ENCODE measurements around the gene CATSPERZ. TPM values are rescaled to one million over a fixed set of nuclear protein-coding genes. Genes with fewer than 3 reads are reported as not detected.

Gene CATSPERZ
- total RNA-seq, 1 donor: not detected

- peak within 1 kb of the TSS; percentile 89 for H2AFZ ChIP-seq (ENCODE audit: low read length)
- H3K4me1 ChIP-seq (ENCODE audit: insufficient read depth, low read length): peaks cover 15% of the 10 kb centered on the region
- no peaks in the 10 kb centered on the region for H3K36me3 ChIP-seq (ENCODE audit: insufficient read depth, low read length)
- H4K20me1 ChIP-seq (ENCODE audit: insufficient read depth, low read length): peaks cover 4% of the 10 kb centered on the region
- H3K27ac ChIP-seq (ENCODE audit: low read depth, low read length): peak within 1 kb of the TSS; percentile 72
- H3K4me2 ChIP-seq (ENCODE audit: insufficient read depth, low read length): peak within 1 kb of the TSS; percentile 92
- peak within 1 kb of the TSS; percentile 82 for H3K4me3 ChIP-seq (ENCODE audit: insufficient read depth, low read length)
- H3K79me2 ChIP-seq (ENCODE audit: insufficient read depth, low read length): peaks cover 13% of the 10 kb centered on the region
- DNase-seq (ENCODE audit: insufficient read length, low spot score, missing footprints): peak; percentile 100
- no peaks in the 10 kb centered on the region for H3K9me3 ChIP-seq (ENCODE audit: low read depth, low read length)
- TF ChIP-seq, protein P1, sequence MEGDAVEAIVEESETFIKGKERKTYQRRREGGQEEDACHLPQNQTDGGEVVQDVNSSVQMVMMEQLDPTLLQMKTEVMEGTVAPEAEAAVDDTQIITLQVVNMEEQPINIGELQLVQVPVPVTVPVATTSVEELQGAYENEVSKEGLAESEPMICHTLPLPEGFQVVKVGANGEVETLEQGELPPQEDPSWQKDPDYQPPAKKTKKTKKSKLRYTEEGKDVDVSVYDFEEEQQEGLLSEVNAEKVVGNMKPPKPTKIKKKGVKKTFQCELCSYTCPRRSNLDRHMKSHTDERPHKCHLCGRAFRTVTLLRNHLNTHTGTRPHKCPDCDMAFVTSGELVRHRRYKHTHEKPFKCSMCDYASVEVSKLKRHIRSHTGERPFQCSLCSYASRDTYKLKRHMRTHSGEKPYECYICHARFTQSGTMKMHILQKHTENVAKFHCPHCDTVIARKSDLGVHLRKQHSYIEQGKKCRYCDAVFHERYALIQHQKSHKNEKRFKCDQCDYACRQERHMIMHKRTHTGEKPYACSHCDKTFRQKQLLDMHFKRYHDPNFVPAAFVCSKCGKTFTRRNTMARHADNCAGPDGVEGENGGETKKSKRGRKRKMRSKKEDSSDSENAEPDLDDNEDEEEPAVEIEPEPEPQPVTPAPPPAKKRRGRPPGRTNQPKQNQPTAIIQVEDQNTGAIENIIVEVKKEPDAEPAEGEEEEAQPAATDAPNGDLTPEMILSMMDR (IDR thresholded peaks at IDR 0.05; ENCODE audit: extremely low read depth, low read depth, low read length): no peak
- peaks cover 8% of the 10 kb centered on the region for H3K27me3 ChIP-seq (ENCODE audit: insufficient read depth, low read length)
Observed at GRCh38 chr11:64305075-64305690, 5.0 kb downstream of the CATSPERZ start, which contains the start of gene ESRRA. TSS of gene ESRRA (plus strand) at chr11:64305524. CDS start at chr11:64307180, 1,656 bp downstream.

- Histone ChIP-seq H4K20me1 (ENCODE audit: insufficient read depth, low read length) (peaks cover 4% of the 10 kb centered on the region), H2AFZ (ENCODE audit: low read length) (peak overlapping the region; percentile 72), H3K9me3 (ENCODE audit: low read depth, low read length) (no peaks in the 10 kb centered on the region), H3K4me2 (ENCODE audit: insufficient read depth, low read length) (peak overlapping the region; percentile 91), H3K27ac (ENCODE audit: low read depth, low read length) (peak overlapping the region; percentile 51), H3K36me3 (ENCODE audit: insufficient read depth, low read length) (no peaks in the 10 kb centered on the region), H3K79me2 (ENCODE audit: insufficient read depth, low read length) (peaks cover 14% of the 10 kb centered on the region), H3K4me3 (ENCODE audit: insufficient read depth, low read length) (peak overlapping the region; percentile 82), H3K27me3 (ENCODE audit: insufficient read depth, low read length) (peaks cover under 1% of the 10 kb centered on the region), H3K4me1 (ENCODE audit: insufficient read depth, low read length) (peaks cover 15% of the 10 kb centered on the region)
- peak; percentile 86 for DNase-seq (ENCODE audit: insufficient read length, low spot score, missing footprints)
- TF ChIP-seq, protein P1 (IDR thresholded peaks at IDR 0.05; ENCODE audit: extremely low read depth, low read depth, low read length): peak; percentile 31
Observed at GRCh38 chr11:64305691-64306562, 5.8 kb downstream of the CATSPERZ start.

GRCh38 chr11:64306563-64306875 lies 6.4 kb downstream of the CATSPERZ start:
- Histone ChIP-seq H4K20me1 (ENCODE audit: insufficient read depth, low read length) (peaks cover 4% of the 10 kb centered on the region), H3K27me3 (ENCODE audit: insufficient read depth, low read length) (no peaks in the 10 kb centered on the region), H3K4me2 (ENCODE audit: insufficient read depth, low read length) (peak overlapping the region; percentile 91), H3K4me1 (ENCODE audit: insufficient read depth, low read length) (peaks cover 15% of the 10 kb centered on the region), H2AFZ (ENCODE audit: low read length) (peak overlapping the region; percentile 72), H3K4me3 (ENCODE audit: insufficient read depth, low read length) (peak overlapping the region; percentile 82), H3K27ac (ENCODE audit: low read depth, low read length) (peak overlapping the region; percentile 51), H3K79me2 (ENCODE audit: insufficient read depth, low read length) (peaks cover 16% of the 10 kb centered on the region), H3K36me3 (ENCODE audit: insufficient read depth, low read length) (no peaks in the 10 kb centered on the region), H3K9me3 (ENCODE audit: low read depth, low read length) (no peaks in the 10 kb centered on the region)
- no peak for DNase-seq (ENCODE audit: insufficient read length, low spot score, missing footprints)
- TF ChIP-seq, protein P1 (IDR thresholded peaks at IDR 0.05; ENCODE audit: extremely low read depth, low read depth, low read length): no peak

Measured in osteoblast (primary cell).